GM18511 (cell line): Measurements from ENCODE around the gene MINDY4.
A peak's percentile ranks its signal among the peaks of the same experiment; 100 is the strongest.

Experiments
- ATAC-seq: cut with Tn5 transposase; IDR thresholded peaks from one replicate; pipeline ENCODE4 v1.9.1; 2021; ENCODE audit warnings: mild to moderate bottlenecking, moderate library complexity; ENCODE audit not compliant: unreplicated experiment

The MINDY4 gene

DNA sequence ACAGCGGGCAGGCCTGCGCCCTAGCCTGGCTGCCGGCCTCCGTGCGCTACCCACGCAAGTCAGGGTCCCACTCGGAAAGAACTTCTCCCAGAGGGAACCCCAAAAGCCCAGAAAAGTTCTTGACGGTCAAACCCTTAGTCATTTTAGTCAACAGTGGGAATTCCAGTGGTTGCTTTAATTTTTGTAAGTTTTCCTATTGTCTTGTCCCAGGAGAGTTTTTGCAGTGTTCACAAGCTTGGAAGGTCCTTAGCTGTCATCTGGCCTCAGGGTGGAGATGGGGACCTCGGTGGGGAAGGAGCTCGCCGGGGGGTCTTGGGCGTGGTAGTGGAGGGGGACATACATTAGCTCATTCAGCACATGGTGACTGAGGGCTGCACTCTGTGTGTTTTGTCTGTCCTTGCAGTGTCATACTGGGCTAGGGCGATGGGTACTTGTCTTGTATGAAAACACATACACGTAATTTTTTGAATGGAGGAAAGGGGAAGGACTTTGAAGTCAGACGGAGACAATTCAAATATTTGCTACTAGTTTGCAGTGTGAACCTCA, 736 bp downstream of the MINDY4 start:
- peak; percentile 43 for ATAC-seq

DNA sequence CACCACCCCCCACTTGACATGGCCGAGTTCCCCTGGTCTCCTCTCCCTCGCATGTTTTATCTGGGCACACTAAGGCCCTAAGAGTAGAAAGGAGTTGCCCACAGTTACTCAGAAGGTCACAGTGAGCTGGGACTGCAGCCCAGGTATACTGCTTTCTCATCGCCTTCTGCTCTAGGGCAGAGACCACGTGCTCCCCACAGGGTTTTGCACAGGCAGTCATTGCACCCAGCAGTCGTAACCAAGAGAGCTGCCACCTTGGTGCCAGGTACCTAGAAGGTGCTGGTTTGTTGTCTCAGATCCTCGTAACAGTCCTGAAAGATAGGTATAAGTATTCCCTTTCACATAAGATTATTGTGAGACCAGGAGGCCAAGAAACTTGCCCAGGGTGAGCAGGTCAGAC, 1.8 kb downstream of the MINDY4 start:
- ATAC-seq = no peak

DNA sequence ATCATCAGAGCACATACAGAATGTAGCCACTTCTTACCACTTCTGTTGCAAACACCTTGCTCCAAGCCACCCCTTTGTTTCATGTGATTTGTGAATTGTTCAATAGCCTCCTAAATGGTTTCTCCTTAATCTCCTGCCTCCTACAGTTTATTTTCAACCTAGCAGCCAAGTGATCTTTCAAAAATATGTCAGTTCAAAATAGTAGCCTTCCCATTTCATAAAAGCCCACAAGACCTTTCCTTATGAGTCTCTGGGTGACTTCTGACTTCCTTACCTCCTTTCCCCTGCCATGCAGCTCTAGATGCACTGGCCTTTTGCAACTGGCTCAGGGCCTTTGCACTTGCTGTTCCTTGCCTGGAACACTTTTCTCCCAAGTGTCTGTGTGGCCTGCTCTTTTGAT, 4.8 kb downstream of the MINDY4 start:
- ATAC-seq = no peak

DNA sequence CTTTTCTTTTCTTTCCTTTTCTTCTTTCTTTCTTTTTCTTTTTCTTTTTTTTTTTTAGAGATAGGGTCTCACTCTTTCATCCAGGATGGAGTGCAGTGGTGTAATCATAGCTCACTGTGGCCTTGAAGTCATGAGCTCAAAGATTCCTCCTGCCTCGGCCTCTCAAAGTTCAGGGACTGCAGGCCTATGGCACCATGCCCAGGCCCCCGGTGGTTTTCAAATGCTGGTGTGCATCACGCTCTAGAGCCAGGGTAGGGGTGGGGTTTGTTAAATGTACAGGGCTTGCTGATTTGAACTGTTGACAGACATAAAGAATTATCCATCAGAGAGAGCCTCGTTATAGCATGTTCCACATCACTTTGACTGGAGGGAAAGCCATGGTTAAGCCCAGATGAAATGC, 5.8 kb downstream of the MINDY4 start:
- no peak for ATAC-seq

DNA sequence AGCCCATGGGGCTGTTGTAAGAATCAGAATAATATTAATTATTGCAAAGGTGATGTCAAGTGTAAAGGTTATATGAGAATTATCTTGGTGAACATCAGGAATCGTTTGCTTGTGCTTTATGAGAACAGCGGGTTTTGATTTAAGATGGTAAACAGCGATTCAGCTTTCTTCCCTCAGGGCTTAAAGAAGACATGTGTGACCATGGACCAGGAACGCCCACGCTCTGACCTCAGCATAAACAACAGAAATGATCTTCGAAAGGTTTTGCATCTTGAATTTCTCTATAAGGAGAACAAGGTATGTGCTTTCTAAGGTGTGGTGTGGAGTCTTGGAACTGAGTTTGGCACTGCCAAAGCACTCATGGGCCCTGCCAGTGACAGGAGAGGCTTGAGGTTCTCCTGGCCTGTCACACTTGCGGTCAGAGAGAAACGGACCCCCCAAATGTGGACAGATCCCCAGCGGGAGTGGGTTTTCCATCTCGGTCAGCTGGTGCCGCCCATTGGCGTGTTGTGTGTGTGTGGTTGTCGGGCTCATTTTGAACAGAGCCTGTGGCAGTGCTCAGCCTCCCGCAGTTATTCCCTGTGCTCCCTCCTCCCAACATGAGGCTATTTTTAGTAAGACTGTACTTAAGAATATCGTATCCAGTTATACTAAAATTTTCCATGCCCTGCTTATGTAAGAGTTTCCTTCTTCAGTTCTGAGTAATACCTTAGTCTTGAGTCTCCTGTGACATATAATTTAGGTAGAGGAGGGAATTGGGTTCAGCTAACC, 7.2 kb downstream of the MINDY4 start:
- no peak for ATAC-seq

DNA sequence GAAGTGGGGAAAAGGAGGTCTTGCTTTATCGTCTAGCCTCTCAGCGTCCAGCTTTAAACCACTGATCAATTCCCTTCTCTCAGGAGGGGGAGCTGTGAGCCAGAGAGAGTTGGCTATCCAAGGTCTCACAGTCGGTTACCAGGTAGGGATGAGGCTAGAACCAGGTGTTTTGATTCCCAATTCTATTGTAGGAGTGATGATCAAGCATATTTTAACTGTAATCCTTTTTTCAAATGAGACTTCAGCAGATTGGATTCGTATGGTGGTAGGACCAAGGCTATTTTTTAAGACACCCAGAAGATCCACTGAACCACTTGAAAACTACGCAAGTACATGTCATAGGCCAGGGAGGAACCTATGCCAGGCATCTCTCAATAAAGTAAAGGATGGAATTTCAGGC, 8.4 kb downstream of the MINDY4 start:
- no peak for ATAC-seq

DNA sequence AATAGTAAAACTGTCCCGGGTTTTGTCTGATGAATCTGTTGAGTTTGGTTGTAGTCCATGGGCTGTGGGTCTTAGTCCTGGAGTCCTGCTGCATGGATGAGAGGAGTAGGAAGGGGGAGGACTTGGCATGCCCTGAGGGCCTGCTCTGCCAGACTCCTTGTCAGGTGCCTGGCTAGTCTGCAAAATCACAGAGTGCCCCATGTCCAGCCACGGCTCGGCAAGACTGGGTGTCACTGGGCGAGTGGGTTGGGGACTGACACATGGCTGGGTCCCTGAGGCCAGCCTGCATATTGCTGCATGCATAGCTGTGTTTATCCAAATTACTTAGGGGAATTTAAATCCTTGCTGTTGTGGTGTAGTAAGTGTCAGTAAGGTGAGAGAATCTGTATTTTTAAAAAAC, 9.7 kb downstream of the MINDY4 start:
- ATAC-seq = no peak

DNA sequence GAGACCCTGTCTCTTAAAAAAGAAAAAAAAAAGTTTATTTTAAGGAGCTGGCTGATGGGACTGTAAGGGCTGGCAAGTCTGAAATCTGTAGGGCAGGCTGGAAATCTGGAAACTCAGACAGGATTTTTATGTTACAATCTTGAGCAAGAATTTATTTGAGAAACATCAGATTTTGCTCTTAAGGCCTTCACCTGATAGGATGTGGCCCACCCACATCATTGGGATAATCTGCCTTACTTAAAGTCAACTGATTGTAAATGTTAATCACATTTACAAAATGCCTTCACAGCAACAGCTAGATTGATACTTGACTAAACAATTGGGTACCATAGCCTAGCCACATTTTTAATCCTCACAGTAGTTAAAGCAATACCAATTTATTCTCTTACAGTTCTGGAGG, 11.5 kb downstream of the MINDY4 start:
- ATAC-seq = no peak

DNA sequence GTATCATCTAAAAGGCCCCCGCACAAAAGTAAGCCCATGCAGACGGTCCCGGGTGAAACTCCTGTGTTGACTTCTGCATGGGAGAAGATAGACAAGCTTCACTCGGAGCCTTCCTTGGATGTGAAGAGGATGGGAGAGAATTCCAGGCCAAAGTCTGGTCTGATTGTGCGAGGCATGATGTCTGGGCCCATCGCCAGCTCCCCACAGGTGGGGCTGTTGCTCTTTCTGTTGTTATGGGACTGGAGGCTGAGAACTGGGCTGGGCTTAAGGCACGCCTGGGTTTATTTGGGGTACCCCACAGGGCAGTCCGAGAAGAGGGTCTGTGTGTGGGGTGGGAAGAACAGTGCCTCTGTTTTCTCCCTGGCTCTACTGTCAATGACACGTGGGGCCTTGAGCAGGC, 14.6 kb downstream of the MINDY4 start:
- no peak for ATAC-seq

DNA sequence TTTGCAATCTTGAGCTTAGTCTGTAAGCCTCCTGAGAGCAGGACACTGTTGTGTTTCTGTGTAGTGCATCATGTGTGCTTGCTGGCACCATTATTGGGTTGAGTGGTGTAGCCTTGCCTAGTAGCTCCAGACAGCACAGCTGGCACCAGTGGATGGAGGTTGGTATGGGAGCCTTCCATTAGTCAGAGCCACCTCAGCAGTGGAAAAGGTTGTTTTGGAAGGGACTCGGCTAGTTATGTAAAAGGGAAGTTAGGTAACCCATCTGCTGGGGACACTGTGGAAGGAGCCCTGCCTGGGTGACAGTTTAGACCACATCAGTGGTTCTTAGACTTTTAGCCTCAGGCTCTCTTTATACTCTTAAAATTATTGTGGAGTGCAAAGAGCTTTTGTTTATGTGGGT, 16.3 kb downstream of the MINDY4 start:
- ATAC-seq = no peak

DNA sequence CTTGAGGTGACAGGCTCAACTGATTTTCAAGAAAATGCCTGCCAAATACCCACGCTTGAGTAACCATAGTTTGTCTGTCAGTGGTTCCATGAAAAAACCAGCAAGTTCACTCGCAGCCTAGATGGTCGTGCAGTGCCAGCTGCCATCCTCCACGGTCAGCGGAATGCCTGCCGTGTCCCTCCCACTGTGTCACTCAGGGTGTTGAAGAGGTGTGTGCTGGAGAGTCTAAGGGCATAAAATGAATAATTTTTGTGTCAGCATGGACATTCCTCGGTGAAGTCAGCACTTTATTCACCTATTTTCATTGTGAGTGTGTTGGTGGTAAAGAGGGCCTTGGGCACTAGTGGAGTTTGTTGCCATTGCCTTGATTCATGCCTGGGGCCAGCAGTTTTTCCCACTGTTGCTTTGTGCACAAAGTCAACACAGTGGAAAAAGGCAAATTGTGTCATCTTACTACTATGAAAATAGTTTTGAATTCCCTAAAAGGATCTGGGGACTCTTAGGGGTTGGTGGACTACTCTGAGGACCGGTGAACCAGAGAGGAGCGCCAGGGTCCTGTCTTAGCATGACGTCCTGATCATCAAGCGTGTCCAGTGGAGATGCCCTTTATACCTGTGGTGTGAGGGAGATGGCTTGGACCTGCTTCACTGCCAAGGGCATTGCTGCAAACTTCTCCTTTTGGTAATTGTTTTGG, 17.6 kb downstream of the MINDY4 start:
- no peak for ATAC-seq

DNA sequence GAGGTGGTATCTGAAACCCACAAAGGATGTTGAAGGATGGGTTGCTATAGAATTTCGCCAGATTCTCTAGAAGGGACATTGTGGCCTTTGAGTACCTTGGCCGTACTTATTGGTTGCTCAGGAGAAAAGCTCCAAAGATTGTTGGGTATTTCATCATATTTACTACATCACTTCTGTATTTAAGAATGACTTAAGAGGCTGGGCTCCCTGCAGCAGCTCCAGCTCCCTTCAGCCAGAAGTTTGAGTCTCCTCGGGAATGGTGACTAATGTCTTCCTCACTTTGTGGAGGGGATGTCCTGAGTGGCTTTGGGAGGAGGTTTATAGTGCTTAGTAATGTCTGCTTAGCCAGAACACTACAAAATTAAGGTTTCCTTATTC, 18.1 kb downstream of the MINDY4 start:
- no peak for ATAC-seq

DNA sequence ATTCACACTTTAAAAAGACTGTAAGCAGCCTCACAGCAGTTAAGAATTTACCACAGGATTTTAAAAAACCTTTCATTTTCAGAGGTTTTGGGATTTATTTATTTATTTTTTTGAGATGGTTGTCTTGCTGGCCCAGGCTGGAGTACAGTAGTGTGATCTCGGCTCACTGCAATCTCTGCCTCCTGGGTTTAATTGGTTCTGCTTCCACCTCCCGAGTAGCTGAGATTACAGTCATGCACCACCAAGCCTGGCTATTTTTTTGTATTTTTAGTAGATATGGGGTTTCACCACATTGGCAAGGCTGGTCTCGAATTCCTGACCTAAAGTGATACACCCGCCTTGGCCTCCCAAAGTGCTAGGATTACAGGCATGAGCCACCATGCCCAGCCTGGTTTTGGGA, 19.1 kb downstream of the MINDY4 start:
- ATAC-seq = no peak

DNA sequence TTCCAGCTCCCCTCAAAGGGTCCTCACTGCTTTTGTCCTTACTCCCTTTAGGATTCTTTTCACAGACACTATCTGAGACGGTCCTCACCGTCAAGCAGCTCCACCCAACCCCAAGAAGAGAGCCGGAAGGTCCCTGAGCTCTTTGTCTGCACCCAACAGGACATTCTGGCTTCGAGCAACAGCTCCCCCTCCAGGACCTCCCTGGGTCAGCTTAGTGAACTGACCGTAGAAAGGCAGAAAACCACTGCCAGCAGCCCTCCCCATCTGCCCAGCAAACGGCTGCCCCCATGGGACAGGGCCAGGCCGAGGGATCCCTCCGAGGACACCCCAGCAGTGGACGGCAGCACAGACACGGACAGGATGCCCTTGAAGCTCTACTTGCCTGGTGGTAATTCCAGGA, 19.9 kb downstream of the MINDY4 start:
- ATAC-seq = no peak

DNA sequence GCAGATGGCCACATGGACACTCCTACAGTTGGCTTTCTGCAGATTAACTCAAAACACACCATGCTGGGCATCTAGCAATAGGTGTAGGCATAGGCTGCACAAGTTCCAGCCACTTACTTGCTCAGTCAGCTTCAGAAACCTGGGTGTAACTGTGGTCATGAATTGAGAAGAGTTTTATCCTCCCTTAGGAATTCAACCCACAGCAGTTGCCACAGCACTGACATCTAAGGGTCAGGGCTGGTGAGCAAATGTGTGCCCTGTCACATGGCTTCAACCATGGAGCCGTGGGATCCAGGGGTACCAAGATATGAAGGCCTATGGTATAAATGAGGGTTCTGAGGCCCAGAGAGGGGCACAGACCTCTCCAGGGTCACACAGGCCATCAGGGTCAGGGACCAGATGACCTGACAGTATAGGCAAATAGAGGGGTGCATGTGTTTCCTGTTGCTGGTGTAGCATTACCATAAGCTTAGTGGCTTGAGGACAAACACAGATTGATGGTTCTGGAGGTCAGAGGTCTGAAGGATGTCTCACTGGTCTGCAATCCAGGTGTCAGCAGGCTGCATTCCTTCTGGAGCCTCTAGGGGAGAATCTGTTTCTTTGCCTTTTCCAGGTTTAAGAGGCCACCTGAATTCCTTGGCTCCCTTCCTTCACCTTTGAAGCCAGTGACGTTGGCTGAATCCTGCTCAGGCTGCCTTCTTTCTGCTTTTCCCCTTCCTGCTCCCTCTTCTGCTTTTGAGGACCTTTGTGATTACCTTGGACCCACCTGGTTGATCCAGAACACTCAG, 24.1 kb downstream of the MINDY4 start:
- ATAC-seq = peak; percentile 18

DNA sequence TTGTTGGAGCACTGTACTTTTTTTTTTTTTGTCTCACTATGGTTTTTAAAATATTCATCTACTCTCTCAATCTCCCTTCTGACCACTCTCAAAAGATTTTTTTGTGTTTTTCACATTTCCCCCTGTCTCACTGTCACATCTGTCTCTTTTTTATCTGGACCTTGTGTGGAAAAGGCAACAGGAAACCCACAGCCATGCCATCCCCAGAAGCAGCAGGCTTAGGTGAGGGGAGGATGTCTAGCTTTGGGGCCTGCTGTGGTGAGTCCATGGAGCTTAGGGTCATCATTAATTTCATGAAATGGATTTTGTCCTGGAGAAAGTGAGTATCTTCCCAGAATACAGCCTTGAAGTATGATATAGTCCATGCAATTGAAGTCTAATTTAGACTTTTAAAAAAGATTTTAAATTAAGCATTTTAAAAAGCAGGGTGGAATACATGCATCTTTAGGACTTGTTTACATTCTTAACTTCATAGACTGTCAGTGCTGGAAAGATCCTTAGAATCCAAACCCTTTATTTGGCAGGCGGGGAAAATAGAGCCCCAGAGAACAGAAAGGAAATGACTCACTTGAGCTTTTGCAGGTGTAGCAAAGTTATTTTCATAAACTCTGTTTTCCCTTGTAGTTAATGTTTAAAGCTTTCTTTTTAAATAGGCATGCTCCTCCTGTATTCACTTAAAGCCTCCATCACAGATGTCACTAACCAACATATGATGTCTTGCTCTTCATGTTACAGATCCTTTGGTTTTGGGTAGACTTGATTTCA, 25.1 kb downstream of the MINDY4 start:
- no peak for ATAC-seq

DNA sequence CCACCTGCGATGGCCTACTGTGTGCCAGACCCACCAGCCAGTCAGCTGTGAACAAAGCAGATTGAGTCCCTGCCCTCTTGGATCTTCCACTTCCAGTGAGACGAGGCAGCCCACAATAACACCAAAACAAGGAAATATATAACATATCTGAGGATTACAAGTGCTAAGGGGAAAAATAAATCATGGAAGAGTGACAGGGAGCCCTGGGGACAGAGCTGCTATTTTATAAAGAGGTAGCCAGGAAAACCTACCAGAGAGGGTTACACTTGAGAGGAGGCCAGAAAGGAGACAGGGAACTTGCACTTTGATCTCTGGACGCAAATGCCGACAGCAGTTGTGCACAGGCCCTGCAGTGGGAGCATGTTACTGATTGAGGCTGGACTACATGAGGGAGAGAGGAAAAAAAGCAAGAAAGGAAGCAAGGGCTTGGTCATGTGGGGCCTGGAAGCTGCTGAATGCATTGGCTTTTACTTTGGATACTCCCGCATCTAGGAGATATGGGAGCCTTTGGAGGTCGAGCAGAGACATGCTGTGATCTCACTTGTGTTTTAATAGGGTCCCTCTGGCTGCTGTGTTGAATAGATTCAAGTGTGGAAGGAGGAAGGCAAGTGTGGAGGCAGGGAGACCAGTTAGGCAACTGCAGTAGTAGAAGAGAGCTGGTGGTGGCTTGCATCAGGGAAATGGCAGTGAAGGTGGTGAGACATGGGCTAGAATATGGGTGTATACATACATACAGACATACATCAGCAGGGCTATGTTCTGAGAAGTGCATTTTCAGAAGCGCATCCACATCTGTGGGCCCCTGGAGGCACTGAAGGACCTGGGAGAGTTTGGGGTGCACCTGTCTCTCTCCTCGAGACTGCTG, 26.2 kb downstream of the MINDY4 start:
- ATAC-seq = no peak

DNA sequence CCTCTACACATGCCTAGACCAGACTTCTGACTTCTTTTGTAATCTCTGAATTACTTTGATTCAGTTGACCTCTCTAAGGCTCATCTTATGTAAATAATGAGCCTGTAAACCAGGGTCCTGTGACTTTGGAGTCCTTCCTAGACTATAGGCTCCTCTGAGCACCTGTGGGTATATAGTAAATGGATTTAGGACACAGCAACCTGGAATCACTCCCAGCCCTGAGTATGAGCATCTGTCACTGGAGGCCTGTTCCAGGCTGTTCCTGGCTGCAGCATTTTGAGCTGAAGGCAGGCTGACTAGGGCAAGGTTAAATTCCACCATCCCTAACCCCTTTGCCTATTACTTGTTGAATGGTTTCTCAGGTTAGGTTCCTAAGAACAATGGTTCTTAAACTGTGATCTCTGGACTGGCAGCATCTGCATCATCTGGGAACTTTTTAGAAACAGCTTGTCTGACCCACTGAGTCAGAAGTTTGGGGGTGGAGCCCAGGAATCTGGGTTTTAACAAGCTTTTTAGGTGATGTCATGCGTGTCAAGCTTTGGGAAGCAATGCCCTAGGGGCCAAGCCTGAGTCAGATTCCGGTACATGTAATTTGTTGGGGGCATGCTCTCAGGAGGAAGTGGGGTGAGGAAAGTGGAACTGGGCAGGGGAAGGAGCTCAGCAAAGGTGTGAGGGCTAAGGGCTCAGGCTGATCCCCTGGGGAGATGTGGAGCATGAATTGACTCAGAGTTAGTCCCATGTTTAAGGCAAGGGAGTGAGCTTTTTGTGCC, 28.2 kb downstream of the MINDY4 start:
- peak; percentile 74 for ATAC-seq

DNA sequence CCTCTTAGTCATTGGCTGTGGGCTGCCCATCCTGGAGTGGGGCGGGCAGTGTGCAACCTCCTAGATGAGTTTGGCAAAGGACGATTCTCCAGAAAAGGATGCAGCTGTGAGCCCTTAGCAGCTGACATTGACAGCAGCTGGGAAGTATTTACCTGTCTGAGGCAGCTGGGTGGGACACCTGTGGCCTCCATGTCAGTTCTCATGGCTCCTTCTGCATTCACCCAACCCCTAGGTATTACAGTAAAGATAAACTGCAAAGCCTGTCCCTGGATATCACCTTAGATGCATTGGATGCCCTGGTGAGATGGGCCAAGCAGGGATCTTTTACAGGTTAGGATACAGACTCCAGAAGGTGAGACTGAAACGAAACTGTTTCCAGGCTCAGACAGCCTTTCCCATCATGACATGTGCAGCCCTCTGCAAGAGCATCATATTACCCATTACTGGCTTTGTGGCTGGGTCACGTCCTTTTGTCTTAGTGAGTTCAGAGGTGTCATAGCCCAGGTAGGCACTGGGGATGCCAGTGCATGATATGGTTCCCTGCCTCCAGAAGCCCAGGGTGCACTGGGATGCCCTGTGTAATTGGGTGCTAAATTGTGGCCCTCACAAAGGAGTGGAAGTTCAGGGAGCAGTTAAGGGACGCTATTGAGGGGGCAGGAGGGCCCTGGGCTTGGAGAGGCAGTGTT, 28.9 kb downstream of the MINDY4 start:
- ATAC-seq = peak; percentile 5
